GM21360 (cell line): ENCODE data around the gene DPH1.
"Not testable (repeated sequence)": the region's sequence is repeated elsewhere in the genome, so short reads cannot be mapped to it uniquely, and the experiment has no call there.

Experiments used
- ATAC-seq: cut with Tn5 transposase; IDR thresholded peaks from one replicate; pipeline ENCODE4 v1.9.1; 2021; ENCODE audit warnings: mild to moderate bottlenecking, moderate library complexity; ENCODE audit not compliant: unreplicated experiment

The DPH1 gene

GRCh38 chr17:2029911-2030778 is at the start of gene DPH1:
DPH1 (plus strand) TSS chr17:2030153; CDS start chr17:2030170, 17 bp downstream.
- ATAC-seq: peak; percentile 55

- no peak for ATAC-seq
These were observed 49.2 kb upstream of the DPH1 start for GRCh38 chr17:1980665-1981250.

GRCh38 chr17:1982793-1983366 is 47.1 kb upstream of the DPH1 start:
- not testable (repeated sequence) for ATAC-seq

GRCh38 chr17:1985093-1985492 is 44.9 kb upstream of the DPH1 start:
- ATAC-seq: no peak

GRCh38 chr17:1985686-1986085 is 44.3 kb upstream of the DPH1 start:
- no peak for ATAC-seq

- no peak for ATAC-seq
These were observed 43.0 kb upstream of the DPH1 start for GRCh38 chr17:1986783-1987451.

- ATAC-seq: no peak
These were observed 40.8 kb upstream of the DPH1 start for GRCh38 chr17:1989135-1989534.

GRCh38 chr17:1992541-1992940 is 37.4 kb upstream of the DPH1 start:
- no peak for ATAC-seq

- no peak for ATAC-seq
These were observed 35.2 kb upstream of the DPH1 start for GRCh38 chr17:1994707-1995106.

GRCh38 chr17:1995321-1995892 is 34.5 kb upstream of the DPH1 start:
- no peak for ATAC-seq

GRCh38 chr17:1995907-1996799 is 33.8 kb upstream of the DPH1 start:
- ATAC-seq: no peak

- no peak for ATAC-seq
These were observed 33.1 kb upstream of the DPH1 start for GRCh38 chr17:1996800-1997288.

GRCh38 chr17:1997289-1997926 is 32.5 kb upstream of the DPH1 start:
- no peak for ATAC-seq

GRCh38 chr17:1997927-1998742 is 31.8 kb upstream of the DPH1 start:
- no peak for ATAC-seq

GRCh38 chr17:1999557-2000251 is 30.2 kb upstream of the DPH1 start:
- no peak for ATAC-seq

GRCh38 chr17:2002767-2003329 is 27.1 kb upstream of the DPH1 start:
- no peak for ATAC-seq

GRCh38 chr17:2003525-2003924 is 26.4 kb upstream of the DPH1 start:
- ATAC-seq: no peak
